HCT116 (cell line): ENCODE results near the gene FOXD2. TPM values are rescaled to one million over a fixed set of nuclear protein-coding genes. Genes with fewer than 3 reads are reported as not detected.

Experiments used
- ATAC-seq: fragments of 200-7000 bp; cut with Tn5 transposase; 2 replicates; pipeline ENCODE4 v1.9.1; 2020; ENCODE audit warnings: mild to moderate bottlenecking, moderate library complexity
- BruUV-seq: library from RNA; stranded (reverse); fragments of 400-500 nt; replicated peaks from 2 replicates; lab custom pipeline; 2021; lab: Mats Ljungman, UMichigan
- CTCF ChIA-PET: fragments of 300-600 bp; sonication (Branson Sonifier 250); formaldehyde crosslinking; loops from one replicate; lab custom pipeline; 2021; ENCODE audit warnings: antibody characterized with exemption; lab: Charles Lee
- POLR2A ChIA-PET: fragments of 300-600, 350-600 bp; sonication (Branson Sonifier 250); formaldehyde crosslinking; loops from one replicate; lab custom pipeline; 2021; ENCODE audit warnings: antibody characterized with exemption; lab: Charles Lee
- RAD21 ChIA-PET, 2 experiments: fragments of 300-600 bp; sonication (Branson Sonifier 250); formaldehyde crosslinking; loops; one replicate each; lab custom pipeline; 2023; ENCODE audit warnings: low total read pairs in 2 of 2; ENCODE audit not compliant: uncharacterized antibody in 2 of 2, unreplicated experiment in 2 of 2, low non-redundant PET in 1 of 2; lab: Charles Lee
- DNase-seq: peaks from one replicate; pipeline ENCODE4 v3.0.0-alpha.2; 2010; ENCODE audit warnings: low read depth, low spot score
- H2AFZ ChIP-seq: fragments of 200-600 bp; shearing (Covaris generic), sonication (generic); 2 replicates; pipeline ENCODE4 v1.6.1; 2017; ENCODE audit warnings: low read depth, mixed run types, mixed read lengths, antibody characterized with exemption, low read length; ENCODE audit not compliant: poor library complexity, severe bottlenecking
- H3K27ac ChIP-seq: 2 replicates; pipeline ENCODE4 v1.5.1; 2012; ENCODE audit warnings: low read depth, low read length
- H3K27me3 ChIP-seq: fragments of 200-600 bp; sonication (generic); 2 replicates; pipeline ENCODE4 v1.6.1; 2016; ENCODE audit warnings: mixed run types, low read length, mixed read lengths; ENCODE audit not compliant: insufficient read depth
- H3K36me3 ChIP-seq, 2 experiments: fragments of 200-500 bp in 1 of 2; fragments of 200-600 bp in 1 of 2; sonication (Bioruptor generic) in 1 of 2; sonication (generic) in 1 of 2; 2 replicates each; pipeline versions ENCODE4 v1.5.1 to v1.6.1; 2014 to 2016; ENCODE audit warnings: low read length in 2 of 2, inconsistent platforms in 1 of 2, mixed read lengths in 1 of 2, mixed run types in 1 of 2; ENCODE audit not compliant: insufficient read depth in 2 of 2, control insufficient read depth in 1 of 2
- H3K4me1 ChIP-seq, 2 experiments: fragments of 200-600 bp in 1 of 2; sonication (generic) in 1 of 2; 2 replicates each; pipeline versions ENCODE4 v1.5.1 to v1.6.1; 2012 to 2017; ENCODE audit warnings: low read length in 2 of 2, inconsistent platforms in 1 of 2, mild to moderate bottlenecking in 1 of 2, mixed read lengths in 1 of 2, mixed run types in 1 of 2, moderate library complexity in 1 of 2; ENCODE audit not compliant: insufficient read depth in 2 of 2, control insufficient read depth in 1 of 2
- H3K4me2 ChIP-seq: fragments of 200-600 bp; sonication (generic); 2 replicates; pipeline ENCODE4 v1.6.1; 2017; ENCODE audit warnings: mixed run types, low read length, mixed read lengths
- H3K4me3 ChIP-seq, 2 experiments: fragments of 200-600 bp in 1 of 2; sonication (generic) in 1 of 2; replicated peaks in 1 of 2; 2 replicates each; pipeline ENCODE4 v1.5.1; 2011 to 2016; ENCODE audit warnings: low read length in 2 of 2, control low read depth in 1 of 2, low read depth in 1 of 2, mild to moderate bottlenecking in 1 of 2, mixed read lengths in 1 of 2, mixed run types in 1 of 2
- H3K79me2 ChIP-seq: fragments of 200-600 bp; sonication (generic); 2 replicates; pipeline ENCODE4 v1.6.1; 2017; ENCODE audit warnings: mild to moderate bottlenecking, mixed run types, low read length, moderate library complexity, mixed read lengths; ENCODE audit not compliant: insufficient read depth
- H3K9ac ChIP-seq: fragments of 200-600 bp; sonication (generic); 2 replicates; pipeline ENCODE4 v1.6.1; 2016; ENCODE audit warnings: low read length, mixed read lengths
- H3K9me2 ChIP-seq: fragments of 200-600 bp; sonication (generic), shearing (Covaris generic); 2 replicates; pipeline ENCODE4 v1.6.1; 2017; ENCODE audit warnings: mixed run types, mild to moderate bottlenecking, moderate library complexity; ENCODE audit not compliant: insufficient read depth
- H3K9me3 ChIP-seq, 2 experiments: fragments of 200-500 bp in 1 of 2; fragments of 200-600 bp in 1 of 2; sonication (Bioruptor generic) in 1 of 2; sonication (generic) in 1 of 2; 2 replicates each; pipeline ENCODE4 v1.6.1; 2014 to 2017; ENCODE audit warnings: low read length in 2 of 2, mixed read lengths in 2 of 2, inconsistent platforms in 1 of 2, low read depth in 1 of 2, mild to moderate bottlenecking in 1 of 2, mixed run types in 1 of 2, moderate library complexity in 1 of 2; ENCODE audit not compliant: control insufficient read depth in 1 of 2, insufficient read depth in 1 of 2
- H4K20me1 ChIP-seq: fragments of 200-600 bp; sonication (generic), shearing (Covaris generic); 2 replicates; pipeline ENCODE4 v1.6.1; 2017; ENCODE audit warnings: mixed run types, mild to moderate bottlenecking, moderate library complexity; ENCODE audit not compliant: insufficient read depth
- CBX3 ChIP-seq: IDR thresholded peaks from 2 replicates; pipeline ENCODE4 v1.6.1; 2012; ENCODE audit warnings: low read depth
- CEBPB ChIP-seq: IDR thresholded peaks from 2 replicates; pipeline ENCODE4 v1.6.1; 2012; ENCODE audit warnings: low read depth
- EZH2phosphoT487 ChIP-seq: fragments of 200-600 bp; IDR thresholded peaks from 2 replicates; pipeline ENCODE4 v1.6.1; 2018; ENCODE audit warnings: antibody characterized with exemption, borderline replicate concordance
- FOSL1 ChIP-seq: IDR thresholded peaks from 2 replicates; pipeline ENCODE4 v1.6.1; 2012; ENCODE audit warnings: low read depth
- SIN3A ChIP-seq: IDR thresholded peaks from 2 replicates; pipeline ENCODE4 v1.6.1; 2012; ENCODE audit warnings: low read depth
- SP1 ChIP-seq: IDR thresholded peaks from 2 replicates; pipeline ENCODE4 v1.6.1; 2012; ENCODE audit warnings: low read depth
- SRF ChIP-seq: IDR thresholded peaks from 2 replicates; pipeline ENCODE4 v1.6.1; 2012; ENCODE audit warnings: low read depth
- YY1 ChIP-seq: IDR thresholded peaks from 2 replicates; pipeline ENCODE4 v1.6.1; 2011; ENCODE audit warnings: low read length, low read depth, moderate library complexity, mild to moderate bottlenecking; ENCODE audit not compliant: insufficient replicate concordance; ENCODE audit errors: extremely low read depth
- intact Hi-C: fragments of 100-400 bp; cut with micrococcal nuclease; formaldehyde crosslinking; loops from 2 replicates; pipeline ENCODE4 v1.10.0; 2022
- total RNA-seq: library from RNA; stranded (reverse); gene quantifications from one replicate; pipeline ENCODE4 v1.2.1, GENCODE V29; 2021; ENCODE audit not compliant: unreplicated experiment
- TF ChIP-seq, protein P1 (sequence below): IDR thresholded peaks from 2 replicates; pipeline ENCODE4 v1.6.1; 2011; ENCODE audit warnings: mild to moderate bottlenecking, low read length, moderate library complexity; ENCODE audit not compliant: insufficient replicate concordance; ENCODE audit errors: extremely low read depth
- TF ChIP-seq, protein P2 (sequence below): IDR thresholded peaks from 2 replicates; pipeline ENCODE4 v1.6.1; 2012

FOXD2 gene
- total RNA-seq, 1 experiment from 2014 or later: 1.9 TPM

DNA sequence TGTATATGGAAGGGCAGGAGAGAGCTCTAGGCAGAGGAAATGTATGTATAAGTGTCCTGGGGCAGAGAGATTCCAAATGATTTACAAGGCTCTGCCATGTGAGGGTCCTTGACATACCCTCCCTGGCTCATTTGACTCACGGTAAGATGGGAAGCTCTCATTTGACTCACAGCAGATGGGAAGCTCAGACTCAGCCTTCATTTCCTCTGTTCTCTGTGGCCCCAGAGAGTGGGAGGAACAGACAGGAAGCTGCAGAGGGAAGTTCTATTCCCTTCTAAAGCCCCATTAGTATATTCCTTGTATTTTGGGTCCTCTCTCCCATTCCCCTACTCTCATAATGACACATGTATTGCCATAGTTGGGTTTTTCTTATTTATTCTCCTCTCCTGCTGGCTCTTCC lies 44.9 kb downstream of the FOXD2 start:
- intact Hi-C loops: no loop called here
- Histone ChIP-seq H3K9me2 (no peaks in the 10 kb centered on the region), H3K4me3 (no peak overlapping the region), H3K27ac (no peak overlapping the region), H3K27me3 (no peaks in the 10 kb centered on the region), H3K9ac (no peak overlapping the region)
- ATAC-seq: no peak
- BruUV-seq: no TSS peak
- no peak for TF ChIP-seq SIN3A
- TF ChIP-seq SRF: no peak
- no peak for TF ChIP-seq SP1
- TF ChIP-seq CBX3: no peak
- TF ChIP-seq FOSL1: no peak
- TF ChIP-seq, protein P1, sequence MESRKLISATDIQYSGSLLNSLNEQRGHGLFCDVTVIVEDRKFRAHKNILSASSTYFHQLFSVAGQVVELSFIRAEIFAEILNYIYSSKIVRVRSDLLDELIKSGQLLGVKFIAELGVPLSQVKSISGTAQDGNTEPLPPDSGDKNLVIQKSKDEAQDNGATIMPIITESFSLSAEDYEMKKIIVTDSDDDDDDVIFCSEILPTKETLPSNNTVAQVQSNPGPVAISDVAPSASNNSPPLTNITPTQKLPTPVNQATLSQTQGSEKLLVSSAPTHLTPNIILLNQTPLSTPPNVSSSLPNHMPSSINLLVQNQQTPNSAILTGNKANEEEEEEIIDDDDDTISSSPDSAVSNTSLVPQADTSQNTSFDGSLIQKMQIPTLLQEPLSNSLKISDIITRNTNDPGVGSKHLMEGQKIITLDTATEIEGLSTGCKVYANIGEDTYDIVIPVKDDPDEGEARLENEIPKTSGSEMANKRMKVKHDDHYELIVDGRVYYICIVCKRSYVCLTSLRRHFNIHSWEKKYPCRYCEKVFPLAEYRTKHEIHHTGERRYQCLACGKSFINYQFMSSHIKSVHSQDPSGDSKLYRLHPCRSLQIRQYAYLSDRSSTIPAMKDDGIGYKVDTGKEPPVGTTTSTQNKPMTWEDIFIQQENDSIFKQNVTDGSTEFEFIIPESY: no peak
- no peak for TF ChIP-seq YY1
- no peak for TF ChIP-seq CEBPB
- TF ChIP-seq EZH2phosphoT487: no peak
- TF ChIP-seq, protein P2, sequence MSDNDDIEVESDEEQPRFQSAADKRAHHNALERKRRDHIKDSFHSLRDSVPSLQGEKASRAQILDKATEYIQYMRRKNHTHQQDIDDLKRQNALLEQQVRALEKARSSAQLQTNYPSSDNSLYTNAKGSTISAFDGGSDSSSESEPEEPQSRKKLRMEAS: no peak
- TF ChIP-seq, all 23 proteins: peak for 0
- ChIA-PET CTCF (no interaction called here), RAD21 (no interaction called here), POLR2A (no interaction called here)
- Histone ChIP-seq H4K20me1 (no peaks in the 10 kb centered on the region), H3K4me2 (no peak overlapping the region), H3K36me3 (no peaks in the 10 kb centered on the region), H3K9me3 (no peaks in the 10 kb centered on the region), H3K79me2 (no peaks in the 10 kb centered on the region), H3K4me1 (peaks cover 0 to 6% of the 10 kb centered on the region in 2 experiments; a peak in 2 of 4 replicates), H2AFZ (no peak overlapping the region)
- DNase-seq: no peak
